Astrocyte (in vitro differentiated cells and primary cell): Measurements from ENCODE around the gene ZNF726. TPM values are rescaled to one million over a fixed set of nuclear protein-coding genes. Genes with fewer than 3 reads are reported as not detected.

Experiments used
- DNase-seq: peaks from one replicate; pipeline ENCODE4 v3.0.0-alpha.2; 2010; ENCODE audit warnings: low read depth
- FAIRE-seq: peaks from 2 replicates; lab custom pipeline; 2011; peaks lifted over from hg19 to GRCh38; lab: Jason Lieb, UNC
- H2AFZ ChIP-seq: 2 replicates; pipeline ENCODE4 v1.6.0; 2012; ENCODE audit warnings: low read depth, low read length, inconsistent platforms
- H3K27ac ChIP-seq: 2 replicates; pipeline ENCODE4 v1.5.1; 2011; ENCODE audit warnings: low read depth, low read length, inconsistent platforms
- H3K27me3 ChIP-seq: 2 replicates; pipeline ENCODE4 v1.6.0; 2011; ENCODE audit warnings: low read length, inconsistent platforms; ENCODE audit not compliant: insufficient read depth
- H3K36me3 ChIP-seq: 2 replicates; pipeline ENCODE4 v1.5.1; 2011; ENCODE audit warnings: low read length, inconsistent platforms; ENCODE audit not compliant: insufficient read depth
- H3K4me1 ChIP-seq: 2 replicates; pipeline ENCODE4 v1.5.1; 2011; ENCODE audit warnings: low read length, inconsistent platforms; ENCODE audit not compliant: insufficient read depth
- H3K4me2 ChIP-seq: 2 replicates; pipeline ENCODE4 v1.6.0; 2012; ENCODE audit warnings: low read length, inconsistent platforms
- H3K4me3 ChIP-seq: 2 replicates; pipeline ENCODE4 v1.5.1; 2011; ENCODE audit warnings: low read depth, mild to moderate bottlenecking, low read length, inconsistent platforms; ENCODE audit not compliant: insufficient read depth
- H3K79me2 ChIP-seq: 2 replicates; pipeline ENCODE4 v1.6.0; 2012; ENCODE audit warnings: mild to moderate bottlenecking, low read length, inconsistent platforms; ENCODE audit not compliant: insufficient read depth
- H3K9ac ChIP-seq: 2 replicates; pipeline ENCODE4 v1.6.0; 2012; ENCODE audit warnings: mild to moderate bottlenecking, low read length, inconsistent platforms
- H3K9me3 ChIP-seq: 2 replicates; pipeline ENCODE4 v1.5.1; 2012; ENCODE audit warnings: low read depth, mild to moderate bottlenecking, low read length, inconsistent platforms; ENCODE audit not compliant: insufficient read depth
- H4K20me1 ChIP-seq: 2 replicates; pipeline ENCODE4 v1.6.0; 2012; ENCODE audit warnings: low read length, inconsistent platforms; ENCODE audit not compliant: insufficient read depth
- H3K27ac Mint-ChIP-seq: one replicate; pipeline ENCODE4 v1.8.0; 2021; ENCODE audit warnings: mild to moderate bottlenecking, mixed read lengths; ENCODE audit not compliant: unreplicated experiment
- H3K27me3 Mint-ChIP-seq: one replicate; pipeline ENCODE4 v1.8.0; 2021; ENCODE audit warnings: low read depth, mixed read lengths; ENCODE audit not compliant: unreplicated experiment
- H3K36me3 Mint-ChIP-seq: one replicate; pipeline ENCODE4 v1.8.0; 2021; ENCODE audit warnings: low read depth, mixed read lengths; ENCODE audit not compliant: unreplicated experiment
- H3K4me1 Mint-ChIP-seq: one replicate; pipeline ENCODE4 v1.8.0; 2021; ENCODE audit warnings: low read depth, mixed read lengths; ENCODE audit not compliant: unreplicated experiment
- H3K4me3 Mint-ChIP-seq: one replicate; pipeline ENCODE4 v1.8.0; 2021; ENCODE audit warnings: mild to moderate bottlenecking, moderate library complexity, mixed read lengths; ENCODE audit not compliant: unreplicated experiment
- H3K9me3 Mint-ChIP-seq: one replicate; pipeline ENCODE4 v1.8.0; 2021; ENCODE audit warnings: mild to moderate bottlenecking, mixed read lengths; ENCODE audit not compliant: unreplicated experiment
- CTCF ChIP-seq: IDR thresholded peaks from 2 replicates; pipeline ENCODE4 v1.5.1; 2011; ENCODE audit warnings: low read depth, mild to moderate bottlenecking, inconsistent platforms, low read length, moderate library complexity; ENCODE audit not compliant: insufficient read depth
- EZH2 ChIP-seq: IDR thresholded peaks from 2 replicates; pipeline ENCODE4 v1.6.1; 2012; ENCODE audit warnings: mild to moderate bottlenecking, low read length, inconsistent platforms; ENCODE audit not compliant: insufficient read depth
- total RNA-seq: library from RNA; stranded (reverse); gene quantifications from 2 replicates; pipeline ENCODE4 v1.2.1, GENCODE V29; 2021

The ZNF726 gene
- total RNA-seq, 1 donor from 2014 or later = 0.54 TPM

GRCh38 chr19:23896912-23897311 lies 17.8 kb upstream of the ZNF726 start:
- no peaks in the 10 kb centered on the region for H3K27me3 Mint-ChIP-seq
- Histone ChIP-seq H3K4me1 (no peaks in the 10 kb centered on the region), H3K27me3 (no peaks in the 10 kb centered on the region), H4K20me1 (no peaks in the 10 kb centered on the region), H3K9ac (no peak overlapping the region), H3K9me3 (peaks cover 2% of the 10 kb centered on the region), H3K4me3 (no peak overlapping the region), H3K79me2 (no peaks in the 10 kb centered on the region), H3K4me2 (no peak overlapping the region), H3K36me3 (no peaks in the 10 kb centered on the region), H3K27ac (no peak overlapping the region), H2AFZ (no peak overlapping the region)
- no peaks in the 10 kb centered on the region for H3K4me1 Mint-ChIP-seq
- no peak for DNase-seq
- TF ChIP-seq EZH2 (no peak), CTCF (no peak)
- no peak for FAIRE-seq
- H3K36me3 Mint-ChIP-seq = no peaks in the 10 kb centered on the region
- H3K27ac Mint-ChIP-seq = no peak overlapping the region
- H3K4me3 Mint-ChIP-seq = no peak overlapping the region
- H3K9me3 Mint-ChIP-seq = peaks cover 10% of the 10 kb centered on the region

GRCh38 chr19:23901360-23901759 lies 13.3 kb upstream of the ZNF726 start:
- no peak overlapping the region for H3K4me3 Mint-ChIP-seq
- Histone ChIP-seq H3K27ac (no peak overlapping the region), H3K4me2 (no peak overlapping the region), H3K9me3 (peaks cover 4% of the 10 kb centered on the region), H3K36me3 (no peaks in the 10 kb centered on the region), H3K27me3 (no peaks in the 10 kb centered on the region), H3K79me2 (no peaks in the 10 kb centered on the region), H3K4me1 (no peaks in the 10 kb centered on the region), H4K20me1 (no peaks in the 10 kb centered on the region), H3K9ac (no peak overlapping the region), H3K4me3 (no peak overlapping the region), H2AFZ (no peak overlapping the region)
- no peak for DNase-seq
- H3K27me3 Mint-ChIP-seq = no peaks in the 10 kb centered on the region
- H3K9me3 Mint-ChIP-seq = peaks cover 18% of the 10 kb centered on the region
- H3K36me3 Mint-ChIP-seq = no peaks in the 10 kb centered on the region
- H3K4me1 Mint-ChIP-seq = no peaks in the 10 kb centered on the region
- H3K27ac Mint-ChIP-seq = no peak overlapping the region
- no peak for TF ChIP-seq CTCF
- TF ChIP-seq EZH2 = no peak
- no peak for FAIRE-seq

GRCh38 chr19:23904406-23904805 lies 10.3 kb upstream of the ZNF726 start:
- Mint-ChIP-seq H3K27me3 (no peaks in the 10 kb centered on the region), H3K27ac (no peak overlapping the region), H3K4me1 (no peaks in the 10 kb centered on the region), H3K9me3 (peaks cover 18% of the 10 kb centered on the region), H3K36me3 (no peaks in the 10 kb centered on the region), H3K4me3 (no peak overlapping the region)
- no peak overlapping the region for H3K27ac ChIP-seq
- no peaks in the 10 kb centered on the region for H3K27me3 ChIP-seq
- H3K36me3 ChIP-seq = no peaks in the 10 kb centered on the region
- DNase-seq (no peak), FAIRE-seq (no peak)
- no peak overlapping the region for H2AFZ ChIP-seq
- no peak for TF ChIP-seq CTCF
- no peaks in the 10 kb centered on the region for H3K4me1 ChIP-seq
- H3K79me2 ChIP-seq = no peaks in the 10 kb centered on the region
- no peak overlapping the region for H3K4me3 ChIP-seq
- no peak overlapping the region for H3K4me2 ChIP-seq
- H3K9me3 ChIP-seq = peaks cover 2% of the 10 kb centered on the region
- H3K9ac ChIP-seq = no peak overlapping the region
- H4K20me1 ChIP-seq = no peaks in the 10 kb centered on the region
